ENCODE data around the gene CLCN5.

- no peak for TF ChIP-seq CTCF (IDR thresholded peaks at IDR 0.05)
- no peak for TF ChIP-seq POLR2A (IDR thresholded peaks at IDR 0.05)
Observed at GRCh38 chrX:49987651-49988050, 65.3 kb downstream of the CLCN5 start.

All from prostate gland (tissue), 2 donors.